Stimulated activated CD4-positive, alpha-beta T cell treated with anti-CD3 and anti-CD28 coated beads, Interleukin-2, amount 100 ng/mL, for 4 hours (primary cell): ENCODE results near the gene BCDIN3D.
"Not testable (repeated sequence)": the region's sequence is repeated elsewhere in the genome, so short reads cannot be mapped to it uniquely, and the experiment has no call there.

Experiments
- DNase-seq: peaks from one replicate; pipeline ENCODE4 v3.0.0-alpha.2; 2020; ENCODE audit warnings: low read depth

BCDIN3D gene, protein sequence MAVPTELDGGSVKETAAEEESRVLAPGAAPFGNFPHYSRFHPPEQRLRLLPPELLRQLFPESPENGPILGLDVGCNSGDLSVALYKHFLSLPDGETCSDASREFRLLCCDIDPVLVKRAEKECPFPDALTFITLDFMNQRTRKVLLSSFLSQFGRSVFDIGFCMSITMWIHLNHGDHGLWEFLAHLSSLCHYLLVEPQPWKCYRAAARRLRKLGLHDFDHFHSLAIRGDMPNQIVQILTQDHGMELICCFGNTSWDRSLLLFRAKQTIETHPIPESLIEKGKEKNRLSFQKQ

DNA sequence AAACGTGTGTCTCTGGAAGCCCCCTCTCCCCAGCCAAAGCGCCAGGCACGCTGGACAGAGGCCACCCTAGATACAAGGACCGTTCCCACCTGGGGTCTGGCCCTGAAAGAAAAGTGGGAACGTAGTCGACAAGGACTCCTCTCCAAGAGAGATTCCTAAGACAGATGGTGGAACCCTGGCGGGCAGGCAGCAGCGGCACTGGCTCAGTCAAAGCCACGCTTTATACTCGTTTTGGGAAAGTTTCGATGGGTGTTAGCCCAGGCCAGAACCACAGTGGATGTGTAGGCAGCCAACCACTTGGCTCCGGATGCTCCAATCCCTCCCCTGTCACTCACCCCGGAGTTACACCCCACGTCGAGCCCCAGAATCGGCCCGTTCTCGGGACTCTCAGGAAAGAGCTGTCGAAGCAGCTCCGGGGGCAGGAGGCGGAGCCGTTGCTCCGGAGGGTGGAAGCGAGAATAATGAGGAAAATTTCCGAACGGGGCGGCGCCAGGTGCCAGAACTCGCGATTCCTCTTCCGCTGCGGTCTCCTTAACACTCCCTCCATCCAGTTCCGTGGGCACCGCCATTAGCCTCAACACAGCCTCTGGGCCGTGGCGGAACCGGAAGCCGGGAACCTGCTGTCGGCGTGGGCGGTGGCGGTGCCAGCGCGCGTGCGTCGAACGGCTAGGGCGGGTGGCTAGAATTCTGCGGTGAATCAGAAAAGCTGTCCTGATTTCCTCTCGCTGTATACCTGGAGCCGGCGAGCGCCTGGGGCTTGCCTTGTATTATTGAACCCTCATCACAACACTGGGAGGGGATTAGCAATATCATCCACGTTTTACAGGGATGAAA lies at the start of gene BCDIN3D:
BCDIN3D (minus strand) TSS at position 588 of the 834 bp plus-strand sequence; CDS start at position 569, 19 bp downstream.
- peak; percentile 89 for DNase-seq

DNA sequence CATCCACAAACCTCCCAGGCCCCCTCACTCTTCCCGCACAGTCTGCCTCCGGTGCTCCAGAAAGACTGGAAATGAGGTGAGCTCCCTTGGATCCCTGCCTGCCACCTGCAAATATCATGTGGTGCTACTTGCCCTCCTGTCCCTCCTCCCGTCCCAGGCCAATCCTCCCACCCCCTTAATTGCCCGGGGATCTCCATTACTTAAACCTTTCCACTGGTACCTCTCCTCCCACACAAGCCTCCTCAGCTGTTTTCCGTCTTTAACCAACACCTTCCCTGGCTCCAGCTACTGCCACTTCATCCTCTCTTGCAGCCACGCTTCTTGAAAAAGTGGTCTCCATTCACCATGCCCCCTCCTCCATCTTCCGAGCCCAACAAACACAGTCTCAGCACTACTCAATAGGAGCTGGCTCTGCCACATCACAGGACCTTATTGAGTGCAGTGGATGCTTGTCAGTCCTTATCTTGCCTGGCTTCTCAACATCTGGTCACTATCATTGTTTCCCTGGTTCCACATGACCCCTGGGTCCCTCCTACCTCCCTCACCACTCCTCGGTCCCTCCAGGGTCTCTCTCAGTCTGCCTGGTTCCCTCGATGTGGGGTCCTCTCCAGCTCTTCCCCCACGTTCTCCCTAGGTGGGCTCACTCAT lies 49.3 kb upstream of the BCDIN3D start:
- no peak for DNase-seq

DNA sequence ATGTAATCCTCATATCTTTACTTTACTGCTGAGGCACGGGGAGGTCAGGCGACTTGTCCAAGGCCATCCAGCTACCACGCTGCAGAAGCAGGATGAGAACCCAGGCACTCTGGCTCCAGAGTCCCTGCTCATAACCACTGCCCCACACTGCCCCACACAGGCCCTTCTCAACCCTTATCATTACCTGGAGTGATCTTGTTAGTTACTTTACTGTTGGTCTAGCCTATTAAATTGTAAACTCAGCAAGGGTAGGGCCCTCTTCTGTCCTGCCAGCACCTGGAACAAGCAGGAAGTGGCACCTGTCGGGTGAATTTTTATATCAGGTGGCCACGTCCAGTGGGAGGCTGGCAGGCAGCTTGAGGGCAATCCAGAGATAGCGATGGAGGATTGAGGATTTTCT lies 48.6 kb upstream of the BCDIN3D start:
- no peak for DNase-seq

DNA sequence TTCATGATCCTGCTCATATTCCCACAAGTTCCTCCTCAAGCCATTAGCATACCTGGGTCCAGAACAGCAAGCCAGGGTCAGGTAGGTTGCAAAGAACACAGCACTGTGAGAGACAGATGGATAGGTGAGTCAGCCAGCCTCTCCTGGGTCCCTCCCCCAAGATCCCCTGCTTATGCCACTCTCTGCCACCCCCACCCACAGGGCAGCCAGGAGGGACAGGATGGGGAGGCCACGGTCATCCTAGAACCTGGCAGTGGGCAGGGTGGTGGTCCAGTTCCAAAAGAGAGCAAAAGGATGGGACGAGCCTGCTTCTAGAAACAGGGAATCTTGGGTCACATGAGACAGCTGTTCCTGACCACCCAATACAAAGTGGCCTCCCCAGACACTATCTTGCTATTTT lies 48.1 kb upstream of the BCDIN3D start:
- DNase-seq, result no peak

DNA sequence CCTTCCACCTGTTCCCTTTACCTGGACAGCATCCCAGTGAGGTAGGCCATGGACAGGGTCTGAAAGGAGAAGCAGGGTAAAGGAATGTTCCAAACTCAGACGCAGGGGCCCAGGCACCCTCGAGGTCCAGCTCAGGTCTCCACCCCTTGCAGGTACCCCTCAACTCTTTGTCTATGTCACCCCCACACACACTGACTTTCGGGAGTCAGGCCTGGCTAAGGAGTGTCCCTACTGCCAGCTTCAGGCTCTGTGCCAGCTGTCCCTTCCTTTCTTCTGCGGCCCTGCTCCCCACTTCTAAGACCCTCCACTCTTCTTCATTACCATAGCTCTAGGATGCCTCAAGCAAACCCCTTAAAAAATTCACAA lies 47.2 kb upstream of the BCDIN3D start:
- no peak for DNase-seq

DNA sequence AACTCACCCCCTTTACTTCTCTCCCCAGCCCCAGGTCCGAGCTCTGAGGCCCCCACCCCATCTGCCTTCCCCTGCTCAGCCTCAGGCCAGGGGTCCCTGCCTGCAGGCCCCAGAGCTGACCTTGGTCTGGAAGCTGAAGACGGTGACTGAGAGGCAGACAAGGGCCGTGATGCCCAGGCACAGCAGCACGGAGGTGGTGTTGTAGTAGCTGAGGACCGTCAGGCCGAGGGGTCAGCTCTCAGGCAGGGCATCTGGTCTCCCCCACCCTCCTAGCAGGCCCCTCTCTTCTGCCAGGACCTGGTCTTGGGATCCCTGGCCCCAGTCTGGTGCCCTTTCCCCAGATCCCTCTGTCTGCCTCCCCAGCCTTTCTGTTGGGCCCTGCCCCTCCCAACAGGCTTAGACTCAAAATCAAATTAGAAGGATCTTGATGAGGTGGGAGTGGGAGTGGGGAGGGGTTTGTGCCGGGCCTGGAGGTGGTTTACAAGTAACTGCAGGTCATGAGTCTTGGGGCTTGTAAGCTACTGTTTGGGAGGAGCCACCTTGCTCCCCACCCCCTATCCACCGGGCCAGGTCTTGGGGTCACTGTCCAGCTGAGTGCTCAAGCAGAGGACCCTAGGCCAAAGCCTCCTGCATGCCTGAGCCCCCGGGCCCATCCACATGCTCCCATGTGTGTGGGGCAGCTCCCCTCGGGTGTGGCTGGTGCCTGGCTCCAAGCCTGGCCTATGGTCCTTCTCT lies 46.6 kb upstream of the BCDIN3D start:
- no peak for DNase-seq

- DNase-seq, result no peak
Observed at GRCh38 chr12:49888461-49889151, 45.7 kb upstream of the BCDIN3D start.

GRCh38 chr12:49887536-49888401 lies 44.9 kb upstream of the BCDIN3D start:
- no peak for DNase-seq

- no peak for DNase-seq
Observed at GRCh38 chr12:49887091-49887490, 44.2 kb upstream of the BCDIN3D start.

DNA sequence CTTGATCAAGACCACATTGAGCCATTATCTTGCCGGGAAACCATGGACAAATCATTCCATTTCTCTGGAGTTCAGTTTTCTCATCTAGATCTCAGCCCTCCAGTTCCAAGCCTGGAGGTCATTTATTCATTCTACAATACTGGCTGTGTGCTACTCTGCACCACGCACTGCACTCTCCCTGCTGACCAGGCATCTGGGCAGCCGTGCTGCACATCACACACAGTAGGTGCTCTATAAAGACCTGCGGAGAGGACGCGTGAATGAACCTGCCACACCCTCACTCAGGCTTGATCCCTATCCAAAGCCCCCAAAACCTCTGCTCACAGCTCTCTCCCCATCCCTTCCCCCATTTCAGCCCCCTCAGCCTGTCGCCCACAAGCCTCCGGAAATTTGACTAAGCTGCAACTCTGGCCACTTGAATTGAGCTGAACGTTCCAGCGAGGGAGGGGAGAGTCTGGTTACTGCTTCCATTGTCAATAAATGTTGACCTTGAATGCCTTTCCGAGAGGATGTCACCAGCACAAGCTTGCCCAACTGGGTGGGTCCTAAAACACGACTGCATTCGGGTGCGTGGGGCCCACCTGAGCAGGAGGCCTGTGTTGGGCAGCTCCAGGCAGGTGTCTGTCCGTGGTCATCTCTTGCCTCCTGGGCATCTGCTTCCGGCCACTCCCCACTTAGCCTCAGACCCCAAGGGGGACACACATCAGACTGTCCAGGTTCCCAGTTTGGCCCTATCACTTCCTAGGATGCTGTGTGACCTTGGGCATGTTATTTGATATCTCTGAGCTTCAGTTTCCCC lies 43.0 kb upstream of the BCDIN3D start:
- DNase-seq, result no peak

- no peak for DNase-seq
Observed at GRCh38 chr12:49885118-49885517, 42.2 kb upstream of the BCDIN3D start.

- DNase-seq, result no peak
Observed at GRCh38 chr12:49882851-49883464, 40.1 kb upstream of the BCDIN3D start.

DNA sequence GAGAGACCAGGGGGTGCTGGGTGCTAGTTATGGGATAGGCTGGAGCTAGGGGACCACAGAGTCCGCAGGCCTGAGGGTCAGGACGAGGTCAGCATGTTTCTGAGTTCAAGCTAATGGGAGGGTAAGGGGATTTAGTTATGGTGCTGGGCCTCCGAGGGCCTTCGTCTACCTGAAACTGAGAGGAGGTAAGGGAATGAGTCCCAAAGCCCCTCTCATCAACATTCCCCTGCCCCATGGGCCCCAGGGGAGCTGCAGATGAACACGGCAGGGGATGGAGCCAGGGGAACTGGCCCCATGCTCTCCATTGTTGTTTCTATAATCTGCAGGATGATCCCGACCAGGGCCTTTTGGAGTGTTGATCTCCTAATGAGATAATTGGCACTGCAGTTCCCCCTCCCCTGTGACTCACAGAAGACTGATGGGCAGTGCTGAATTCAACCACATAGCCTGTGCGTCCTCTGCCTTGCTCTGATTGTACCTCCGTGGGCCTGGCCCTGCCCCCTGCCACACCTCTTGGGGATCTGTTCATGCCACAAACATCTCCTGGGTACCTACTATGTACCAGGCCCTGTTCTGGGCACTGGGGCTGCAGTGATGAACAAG lies 39.4 kb upstream of the BCDIN3D start:
- no peak for DNase-seq

- no peak for DNase-seq
Observed at GRCh38 chr12:49881415-49882247, 38.7 kb upstream of the BCDIN3D start.

- no peak for DNase-seq
Observed at GRCh38 chr12:49880756-49881414, 38.0 kb upstream of the BCDIN3D start.

DNA sequence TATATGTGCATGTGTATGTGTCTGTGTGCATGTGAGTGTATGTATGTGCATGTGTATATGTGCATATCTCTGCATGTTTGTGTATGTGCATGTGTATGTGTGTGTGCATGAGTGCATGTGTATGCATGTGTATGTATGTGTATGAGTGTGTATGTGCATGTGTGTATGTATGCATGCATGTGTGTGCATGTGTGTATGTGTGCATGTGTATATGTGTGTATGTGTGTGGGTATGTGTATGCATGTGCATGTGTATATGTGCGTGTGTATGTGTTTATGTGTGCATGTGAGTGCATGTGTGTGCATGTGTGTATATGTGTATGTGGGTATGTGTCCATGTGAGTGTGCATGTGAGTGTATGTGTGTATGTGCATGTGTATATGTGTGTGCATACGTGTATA lies 36.2 kb upstream of the BCDIN3D start:
- DNase-seq, result not testable (repeated sequence)

DNA sequence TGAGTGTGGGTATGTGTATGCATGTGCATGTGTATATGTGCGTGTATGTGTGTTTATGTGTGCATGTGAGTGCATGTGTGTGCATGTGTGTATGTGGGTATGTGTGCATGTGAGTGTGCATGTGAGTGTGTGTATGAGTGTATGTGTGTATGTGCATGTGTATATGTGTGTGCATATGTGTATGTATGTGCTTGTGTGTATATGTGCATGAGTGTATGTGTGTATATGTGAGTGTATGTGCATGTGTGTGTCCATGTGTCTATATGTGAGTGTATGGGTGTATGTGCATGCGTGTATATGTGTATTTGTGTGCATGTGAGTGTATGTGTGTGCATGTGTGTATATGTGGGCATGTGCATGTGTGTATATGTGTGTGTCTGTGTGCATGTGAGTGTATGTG lies 35.1 kb upstream of the BCDIN3D start:
- no peak for DNase-seq

DNA sequence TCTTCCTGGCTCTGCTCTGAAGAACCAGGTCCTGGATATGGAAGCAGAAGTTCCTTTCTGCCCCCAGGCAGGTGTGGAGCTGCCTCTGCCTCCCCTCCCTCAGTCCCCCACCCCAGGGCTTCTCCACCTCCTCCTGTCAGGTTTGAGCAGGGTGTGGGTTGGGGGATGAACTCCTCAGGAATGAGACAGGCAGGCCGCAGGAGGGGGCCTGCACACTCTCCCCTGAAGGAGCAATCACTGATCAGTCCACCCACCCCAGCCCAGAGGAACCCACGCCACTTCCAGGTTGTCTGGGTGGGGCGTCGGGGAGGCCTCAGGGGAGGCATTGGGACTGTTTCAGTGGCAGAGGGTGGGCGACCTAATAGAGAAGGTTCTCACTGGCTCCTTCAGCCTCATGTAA lies 34.2 kb upstream of the BCDIN3D start:
- no peak for DNase-seq
